Testis (tissue), 2 donors: Measurements from ENCODE around the gene IFTAP.

Experiments used
- CTCF ChIP-seq, 3 experiments: fragments of 450-650 bp in 2 of 3; fragments of 200-600 bp in 1 of 3; sonication (generic) in 1 of 3; IDR thresholded peaks; one replicate each; pipeline ENCODE4 v1.5.1; 2016 to 2019; ENCODE audit warnings: antibody characterized with exemption in 3 of 3, mild to moderate bottlenecking in 2 of 3, moderate library complexity in 1 of 3
- POLR2A ChIP-seq: fragments of 450-650 bp; IDR thresholded peaks from one replicate; pipeline ENCODE4 v1.6.1; 2017; ENCODE audit warnings: antibody characterized with exemption, mild to moderate bottlenecking, moderate library complexity

- TF ChIP-seq CTCF (IDR thresholded peaks at IDR 0.05) (no peak), POLR2A (no peak)
Observed at GRCh38 chr11:36600180-36600579, 5.9 kb downstream of the IFTAP start.
